GM12892 (cell line): ENCODE data around the gene WFDC9.
"Not testable (repeated sequence)": the region's sequence is repeated elsewhere in the genome, so short reads cannot be mapped to it uniquely, and the experiment has no call there.

Experiments
- POLR2A ChIP-seq: IDR thresholded peaks from 2 replicates; pipeline ENCODE4 v1.6.1; 2011; ENCODE audit warnings: low read depth, low read length, control low read depth
- POLR2AphosphoS5 ChIP-seq: IDR thresholded peaks from 2 replicates; pipeline ENCODE4 v1.6.1; 2011; ENCODE audit warnings: low read depth, low read length, control low read depth
- TAF1 ChIP-seq: IDR thresholded peaks from 2 replicates; pipeline ENCODE4 v1.6.1; 2011; ENCODE audit warnings: low read depth, mild to moderate bottlenecking, control low read depth, low read length, borderline replicate concordance

DNA sequence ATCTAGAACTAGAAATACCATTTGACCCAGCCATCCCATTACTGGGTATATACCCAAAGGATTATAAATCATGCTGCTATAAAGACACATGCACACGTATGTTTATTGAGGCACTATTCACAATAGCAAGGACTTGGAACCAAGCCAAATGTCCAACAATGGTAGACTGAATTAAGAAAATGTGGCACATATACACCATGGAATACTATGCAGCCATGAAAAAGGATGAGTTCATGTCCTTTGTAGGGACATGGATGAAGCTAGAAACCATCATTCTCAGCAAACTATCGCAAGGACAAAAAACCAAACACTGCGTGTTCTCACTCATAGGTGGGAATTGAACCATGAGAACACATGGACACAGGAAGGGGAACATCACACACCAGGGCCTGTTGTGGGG lies 26.0 kb upstream of the WFDC9 start:
- TF ChIP-seq TAF1, POLR2A, POLR2AphosphoS5: not testable (repeated sequence)
